GM19395 (cell line): ENCODE results near the gene MRPS21.
"Not testable (repeated sequence)": the region's sequence is repeated elsewhere in the genome, so short reads cannot be mapped to it uniquely, and the experiment has no call there.

Experiments
- ATAC-seq: cut with Tn5 transposase; IDR thresholded peaks from one replicate; pipeline ENCODE4 v1.9.1; 2021; ENCODE audit warnings: mild to moderate bottlenecking, moderate library complexity; ENCODE audit not compliant: unreplicated experiment

MRPS21 gene

DNA sequence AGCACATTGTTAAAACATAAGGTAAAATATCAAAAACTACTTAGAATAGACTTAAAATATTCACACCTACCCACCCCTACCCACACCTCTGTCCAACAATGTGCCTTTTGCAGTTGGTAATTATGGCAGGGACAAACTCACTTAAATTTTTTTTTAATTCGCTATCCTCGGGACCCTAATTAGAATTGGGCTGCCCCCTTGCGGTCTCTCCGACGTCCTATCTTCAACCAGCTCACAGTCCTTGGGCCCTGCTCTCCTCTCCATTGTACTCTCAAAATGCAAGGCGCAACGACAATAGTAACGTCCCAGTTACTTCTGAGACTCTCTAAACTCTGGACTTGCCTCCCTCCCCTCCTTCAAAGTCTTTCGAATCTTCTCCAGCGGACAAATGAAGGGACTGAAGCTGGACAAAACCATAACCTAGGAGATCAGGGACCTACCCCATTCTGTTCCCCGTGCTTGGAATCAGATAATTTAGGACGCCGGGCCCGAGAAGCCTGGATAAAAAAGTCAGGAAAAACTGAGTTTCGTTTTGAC, 12.4 kb upstream of the MRPS21 start:
- no peak for ATAC-seq

- no peak for ATAC-seq
These were observed 11.7 kb upstream of the MRPS21 start, which contains the start of gene CIART for GRCh38 chr1:150281758-150282557. TSS of gene CIART (plus strand) at chr1:150282554. CDS start at chr1:150283268, 714 bp downstream.

DNA sequence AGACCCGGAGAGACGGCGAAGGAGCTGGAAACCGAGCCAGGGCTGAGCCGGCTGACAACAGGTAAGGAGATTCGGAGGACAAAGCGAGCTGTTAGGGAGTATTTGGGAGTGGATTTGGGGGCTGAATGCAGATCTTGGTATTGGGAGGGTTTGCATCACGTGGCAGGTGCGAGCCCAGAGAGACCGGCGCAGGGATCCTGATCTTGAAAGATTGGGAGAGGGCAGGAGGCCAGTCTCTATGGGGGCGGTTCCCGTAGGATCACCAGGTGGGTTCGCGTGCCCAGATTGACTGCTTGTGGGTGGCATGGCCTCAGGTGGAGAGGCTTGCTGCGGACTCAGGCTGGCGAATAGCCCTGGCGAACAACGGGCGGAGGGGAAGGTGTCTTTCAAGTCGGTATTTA, 11.1 kb upstream of the MRPS21 start:
- ATAC-seq: no peak

DNA sequence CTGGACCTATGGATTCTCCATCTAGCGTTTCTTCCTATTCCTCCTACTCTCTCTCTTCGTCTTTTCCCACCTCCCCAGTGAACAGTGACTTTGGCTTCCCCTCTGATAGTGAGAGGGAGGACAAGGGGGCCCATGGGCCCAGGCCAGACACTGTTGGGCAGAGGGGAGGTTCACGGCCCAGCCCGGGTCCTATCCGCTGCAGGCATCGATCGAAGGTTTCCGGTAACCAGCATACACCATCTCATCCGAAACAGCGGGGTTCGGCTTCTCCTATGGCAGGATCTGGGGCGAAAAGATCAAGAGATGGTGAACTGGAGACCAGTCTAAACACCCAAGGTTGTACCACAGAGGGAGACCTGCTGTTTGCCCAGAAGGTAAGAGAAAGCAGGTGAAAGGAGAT, 10.4 kb upstream of the MRPS21 start:
- no peak for ATAC-seq

DNA sequence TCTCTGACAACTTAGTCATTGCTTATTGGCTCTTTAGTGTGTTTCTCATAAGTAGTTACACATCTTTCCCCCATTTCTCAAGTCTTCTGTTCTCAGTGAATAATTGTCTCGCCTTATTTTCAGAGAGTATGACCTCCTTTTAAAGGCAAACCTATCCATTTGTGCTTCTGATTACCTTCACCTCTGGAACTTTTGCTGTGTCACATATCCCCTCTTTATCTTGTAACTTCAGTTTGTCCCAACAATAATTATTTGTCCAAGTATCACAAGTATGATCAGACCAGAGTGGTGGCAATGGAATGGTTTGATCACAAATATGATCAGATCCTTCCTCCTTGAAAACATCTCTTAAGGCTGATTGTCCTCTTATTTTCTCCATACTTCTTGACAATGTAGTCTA, 5.3 kb upstream of the MRPS21 start:
- ATAC-seq: no peak

DNA sequence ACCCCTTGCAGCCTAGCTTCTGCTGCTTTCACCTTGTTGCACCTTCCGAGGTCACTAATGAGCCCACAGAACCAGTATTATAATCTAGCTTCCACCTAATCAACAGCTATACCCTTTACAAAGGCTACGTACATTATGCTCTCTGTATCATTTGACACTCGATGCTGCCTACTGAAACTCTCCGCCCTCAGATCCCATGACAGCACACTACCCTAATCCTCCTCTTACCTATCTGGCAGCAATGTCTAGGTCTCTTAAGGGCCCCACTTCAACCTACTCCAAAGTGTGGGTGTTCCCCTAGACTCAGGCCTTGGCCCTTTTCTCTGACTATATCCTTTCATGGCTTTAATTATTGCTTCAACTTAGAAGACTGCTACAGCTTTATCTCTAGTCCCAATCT, 4.8 kb upstream of the MRPS21 start:
- no peak for ATAC-seq

GRCh38 chr1:150295476-150295875, 1.8 kb downstream of the MRPS21 start:
- no peak for ATAC-seq

DNA sequence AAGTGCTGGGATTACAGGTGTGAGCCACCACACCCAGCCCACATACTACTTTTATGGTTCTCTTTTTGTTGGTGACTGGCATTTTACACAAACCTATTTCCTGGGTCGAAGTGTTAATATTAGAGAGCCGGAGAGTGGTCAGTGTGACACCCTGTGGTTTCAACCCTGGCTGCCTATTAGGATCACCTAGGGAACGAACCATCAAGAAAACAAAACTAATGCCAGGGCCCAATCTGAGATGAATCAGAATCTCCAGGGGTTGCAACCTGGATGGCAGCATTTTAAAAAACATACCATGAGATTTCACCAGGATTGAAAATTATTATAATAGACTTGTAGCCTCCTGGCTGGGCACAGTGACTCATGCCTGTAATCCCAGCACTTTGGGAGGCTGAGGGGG, 6.1 kb downstream of the MRPS21 start:
- no peak for ATAC-seq

DNA sequence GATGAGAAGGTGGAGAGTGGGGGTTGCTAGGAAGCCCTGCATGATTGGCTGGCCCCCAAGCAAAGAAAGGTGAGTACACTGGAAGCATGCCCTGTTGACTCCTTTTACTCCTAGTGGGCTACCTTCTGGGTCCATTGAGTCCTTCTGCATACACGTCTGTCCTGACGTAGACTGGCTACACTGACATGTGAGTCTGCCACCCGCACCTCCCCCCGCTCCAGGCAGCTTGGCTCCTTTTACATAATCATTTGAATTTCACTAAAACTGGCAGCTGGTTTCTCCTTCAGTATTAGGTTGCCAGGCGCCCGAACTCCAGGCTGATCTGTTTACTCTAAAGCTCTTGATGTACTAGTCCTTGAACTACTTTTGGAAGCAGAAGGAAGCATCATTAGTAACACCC, 8.7 kb downstream of the MRPS21 start:
- ATAC-seq: no peak

DNA sequence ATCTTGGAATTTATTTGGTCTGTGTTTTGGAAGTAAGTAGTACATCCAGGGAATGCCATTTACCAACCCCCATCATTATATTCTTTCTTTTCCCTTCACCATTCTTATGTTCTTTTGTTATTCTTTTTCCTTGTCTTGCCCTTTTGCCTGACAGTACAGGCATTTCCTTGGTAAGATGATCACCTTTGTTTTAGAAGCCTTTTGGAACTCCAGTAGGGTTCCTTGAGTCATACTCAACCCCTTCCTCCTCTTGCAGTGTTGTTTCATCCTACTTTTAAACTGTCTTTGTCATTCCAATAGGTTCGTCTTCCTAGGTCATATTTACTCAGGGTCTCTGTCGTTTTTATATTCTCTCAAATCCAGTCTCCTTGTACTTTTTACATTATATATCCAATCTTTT, 9.2 kb downstream of the MRPS21 start:
- ATAC-seq: no peak

DNA sequence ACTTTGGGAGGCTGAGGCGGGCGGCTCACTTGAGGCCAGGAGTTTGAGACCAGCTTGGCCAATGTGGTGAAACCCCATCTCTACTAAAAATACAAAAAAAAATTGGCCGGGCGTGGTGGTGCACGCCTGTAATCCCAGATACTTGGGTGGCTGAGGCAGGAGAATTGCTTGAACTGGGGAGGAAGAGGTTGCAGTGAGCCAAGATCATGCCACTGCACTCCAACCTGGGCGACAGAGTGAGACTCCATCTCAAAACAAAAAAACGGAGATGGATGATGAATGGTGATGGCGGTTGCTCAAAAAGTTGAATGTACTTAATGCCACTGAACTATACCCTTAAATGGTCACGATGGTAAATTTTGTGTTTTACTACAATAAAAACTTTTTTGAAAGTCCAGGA, 14.9 kb downstream of the MRPS21 start:
- ATAC-seq: not testable (repeated sequence)

GRCh38 chr1:150309758-150310508, 16.3 kb downstream of the MRPS21 start:
- no peak for ATAC-seq

GRCh38 chr1:150311762-150312161, 18.1 kb downstream of the MRPS21 start:
- ATAC-seq: no peak

GRCh38 chr1:150314691-150315090, 21.0 kb downstream of the MRPS21 start:
- not testable (repeated sequence) for ATAC-seq

- ATAC-seq: no peak
These were observed 27.0 kb downstream of the MRPS21 start for GRCh38 chr1:150320667-150320978.

GRCh38 chr1:150321826-150322166, 28.1 kb downstream of the MRPS21 start:
- no peak for ATAC-seq

DNA sequence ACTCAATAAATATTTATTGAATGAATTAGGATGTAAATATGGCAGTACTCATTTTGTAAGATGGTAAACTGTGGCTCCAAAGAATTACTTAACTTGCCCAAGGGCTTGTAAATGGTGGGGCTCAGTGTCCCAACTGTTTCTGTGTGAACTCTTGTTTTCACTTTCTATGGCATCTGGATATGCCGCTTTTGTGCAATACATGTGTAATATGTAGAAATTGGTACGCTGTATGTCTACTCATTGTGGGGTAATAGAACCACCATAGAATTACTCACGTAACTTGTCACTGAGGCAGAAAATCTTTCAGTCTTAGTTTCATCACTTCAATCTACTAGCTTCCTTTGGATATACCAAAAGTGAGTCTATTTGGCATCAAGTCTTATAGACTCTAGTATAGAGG, 28.6 kb downstream of the MRPS21 start:
- no peak for ATAC-seq

DNA sequence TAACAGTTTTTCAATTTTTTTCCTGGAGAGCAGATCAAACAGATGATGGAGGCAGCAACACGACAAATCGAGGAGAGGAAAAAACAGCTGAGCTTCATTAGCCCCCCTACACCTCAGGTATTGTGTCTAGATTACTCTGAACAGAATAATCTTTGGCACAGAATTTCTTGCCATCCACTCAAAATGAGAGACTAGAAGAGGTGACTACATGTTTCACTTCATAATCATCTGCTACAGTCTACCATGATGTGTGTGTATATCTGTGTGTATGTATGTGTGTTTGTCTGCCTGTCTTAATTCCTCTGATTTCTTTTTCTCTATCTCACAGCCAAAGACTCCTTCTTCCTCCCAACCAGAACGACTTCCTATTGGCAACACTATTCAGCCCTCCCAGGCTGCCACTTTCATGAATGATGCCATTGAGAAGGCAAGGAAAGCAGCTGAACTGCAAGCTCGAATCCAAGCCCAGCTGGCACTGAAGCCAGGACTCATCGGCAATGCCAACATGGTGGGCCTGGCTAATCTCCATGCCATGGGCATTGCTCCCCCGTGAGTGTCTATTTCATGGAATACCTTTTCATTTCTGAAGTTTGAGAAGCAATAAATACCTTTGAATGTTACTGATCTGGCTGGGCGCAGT, 39.1 kb downstream of the MRPS21 start:
- no peak for ATAC-seq

- ATAC-seq: no peak
These were observed 52.7 kb downstream of the MRPS21 start for GRCh38 chr1:150346316-150346715.

GRCh38 chr1:150352866-150353265, 59.2 kb downstream of the MRPS21 start:
- no peak for ATAC-seq
